ENCODE results near the gene PCNX2.

GRCh38 chr1:233182587-233182986 lies 112.9 kb downstream of the PCNX2 start:
- TF ChIP-seq CTCF (IDR thresholded peaks at IDR 0.05; ENCODE audit: insufficient read depth, low read length, poor library complexity, severe bottlenecking): no peak
- no peak for TF ChIP-seq EZH2phosphoT487 (conservative IDR thresholded peaks at IDR 0.05; ENCODE audit: low read length)
